Measurements from ENCODE around the gene JPT2.

Gene JPT2

GRCh38 chr16:1677942-1678499 lies at the start of gene JPT2:
TSS of gene JPT2 (plus strand) at chr16:1678279. CDS start at chr16:1678313, 34 bp downstream.
- DNase-seq, result peak; percentile 74 to 77

GRCh38 chr16:1630450-1631213 lies 47.4 kb upstream of the JPT2 start:
- no peak for DNase-seq

- DNase-seq, result no peak
These were observed 46.8 kb upstream of the JPT2 start for GRCh38 chr16:1631230-1631629.

- no peak for DNase-seq
These were observed 46.0 kb upstream of the JPT2 start for GRCh38 chr16:1631931-1632637.

- DNase-seq, result no peak
These were observed 45.5 kb upstream of the JPT2 start for GRCh38 chr16:1632638-1632970.

GRCh38 chr16:1633310-1633709 lies 44.8 kb upstream of the JPT2 start:
- DNase-seq, result no peak

- DNase-seq, result no peak
These were observed 43.5 kb upstream of the JPT2 start for GRCh38 chr16:1634541-1634940.

GRCh38 chr16:1635070-1635469 lies 43.0 kb upstream of the JPT2 start:
- no peak for DNase-seq

- no peak for DNase-seq
These were observed 40.6 kb upstream of the JPT2 start for GRCh38 chr16:1637526-1637925.

GRCh38 chr16:1638757-1639156 lies 39.3 kb upstream of the JPT2 start:
- DNase-seq, result no peak

GRCh38 chr16:1639282-1639681 lies 38.8 kb upstream of the JPT2 start:
- DNase-seq, result no peak

- no peak for DNase-seq
These were observed 38.2 kb upstream of the JPT2 start for GRCh38 chr16:1639860-1640259.

GRCh38 chr16:1640261-1640941 lies 37.7 kb upstream of the JPT2 start:
- DNase-seq, result no peak

GRCh38 chr16:1641261-1641660 lies 36.8 kb upstream of the JPT2 start:
- no peak for DNase-seq

GRCh38 chr16:1642148-1642547 lies 35.9 kb upstream of the JPT2 start:
- DNase-seq, result no peak

- no peak for DNase-seq
These were observed 35.3 kb upstream of the JPT2 start for GRCh38 chr16:1642753-1643152.

GRCh38 chr16:1643521-1643920 lies 34.6 kb upstream of the JPT2 start:
- no peak for DNase-seq

- peak in 1 of 2 experiments; percentile 0 for DNase-seq
These were observed 32.1 kb upstream of the JPT2 start for GRCh38 chr16:1645914-1646525.

- peak; percentile 6 to 24 for DNase-seq
These were observed 30.2 kb upstream of the JPT2 start for GRCh38 chr16:1647856-1648255.

- DNase-seq, result no peak
These were observed 27.9 kb upstream of the JPT2 start for GRCh38 chr16:1650131-1650530.

- DNase-seq, result no peak
These were observed 26.7 kb upstream of the JPT2 start for GRCh38 chr16:1651094-1651973.

- DNase-seq, result no peak
These were observed 26.1 kb upstream of the JPT2 start for GRCh38 chr16:1651974-1652312.

Data from Kasumi-1 (cell line).